Neuronal stem cell (in vitro differentiated cells): Measurements from ENCODE around the gene PPM1J.

ENCODE experiments used
- DNase-seq: peaks from one replicate; pipeline ENCODE4 v3.0.0-alpha.2; 2013; ENCODE audit warnings: low spot score
- H2AFZ ChIP-seq: one replicate; pipeline ENCODE4 v1.6.1; 2013; ENCODE audit warnings: mild to moderate bottlenecking, low read length, inconsistent platforms
- H2AK5ac ChIP-seq: 2 replicates; pipeline ENCODE4 v1.6.1; 2013; ENCODE audit warnings: low read depth, mild to moderate bottlenecking, inconsistent platforms, low read length, moderate library complexity, mixed read lengths
- H2BK120ac ChIP-seq: 2 replicates; pipeline ENCODE4 v1.6.1; 2013; ENCODE audit warnings: low read depth, mild to moderate bottlenecking, inconsistent platforms, low read length, moderate library complexity, mixed read lengths
- H2BK12ac ChIP-seq: one replicate; pipeline ENCODE4 v1.6.1; 2013; ENCODE audit warnings: low read length, inconsistent platforms
- H2BK15ac ChIP-seq: 2 replicates; pipeline ENCODE4 v1.6.1; 2013; ENCODE audit warnings: mild to moderate bottlenecking, low read length, inconsistent platforms, mixed read lengths
- H2BK5ac ChIP-seq: one replicate; pipeline ENCODE4 v1.6.1; 2013; ENCODE audit warnings: inconsistent platforms, mild to moderate bottlenecking, low read length, moderate library complexity
- H3K14ac ChIP-seq: one replicate; pipeline ENCODE4 v1.6.1; 2013; ENCODE audit warnings: low read length, inconsistent platforms
- H3K18ac ChIP-seq: 2 replicates; pipeline ENCODE4 v1.6.1; 2013; ENCODE audit warnings: low read length, inconsistent platforms
- H3K23ac ChIP-seq: 2 replicates; pipeline ENCODE4 v1.6.1; 2013; ENCODE audit warnings: low read depth, mild to moderate bottlenecking, mixed read lengths, low read length, inconsistent platforms; ENCODE audit not compliant: poor library complexity
- H3K27ac ChIP-seq: replicated peaks from 3 replicates; pipeline ENCODE4 v1.5.1; 2013; ENCODE audit warnings: low read length, inconsistent platforms
- H3K27me3 ChIP-seq, 3 experiments: 2 replicates each; pipeline ENCODE4 v1.6.1; 2013; ENCODE audit warnings: low read length in 3 of 3, mild to moderate bottlenecking in 2 of 3, inconsistent platforms in 1 of 3, low read depth in 1 of 3, mixed read lengths in 1 of 3, moderate library complexity in 1 of 3; ENCODE audit not compliant: control insufficient read depth in 3 of 3, insufficient read depth in 3 of 3
- H3K36me3 ChIP-seq, 2 donors: replicated peaks in 1 of 2; 2 replicates each; pipeline ENCODE4 v1.6.1; 2013; ENCODE audit warnings: low read length in 2 of 2; ENCODE audit not compliant: control insufficient read depth in 2 of 2, insufficient read depth in 2 of 2
- H3K4ac ChIP-seq: 2 replicates; pipeline ENCODE4 v1.6.1; 2013; ENCODE audit warnings: inconsistent platforms, mild to moderate bottlenecking, low read length, moderate library complexity
- H3K4me1 ChIP-seq, 2 donors: 1 replicate in 1 of 2; 2 replicates in 1 of 2; pipeline ENCODE4 v1.6.1; 2013; ENCODE audit warnings: low read length in 2 of 2, low read depth in 1 of 2; ENCODE audit not compliant: control insufficient read depth in 2 of 2, insufficient read depth in 1 of 2
- H3K4me2 ChIP-seq: one replicate; pipeline ENCODE4 v1.6.1; 2013; ENCODE audit warnings: mild to moderate bottlenecking, low read length, inconsistent platforms; ENCODE audit not compliant: insufficient read depth, poor library complexity, severe bottlenecking
- H3K4me3 ChIP-seq, 2 donors: 2 replicates each; pipeline ENCODE4 v1.5.1; 2013; ENCODE audit warnings: low read length in 2 of 2, mild to moderate bottlenecking in 2 of 2, inconsistent platforms in 1 of 2, moderate library complexity in 1 of 2
- H3K79me1 ChIP-seq: one replicate; pipeline ENCODE4 v1.6.1; 2013; ENCODE audit warnings: low read depth, mild to moderate bottlenecking, inconsistent platforms, low read length, moderate library complexity
- H3K9ac ChIP-seq: one replicate; pipeline ENCODE4 v1.6.1; 2013; ENCODE audit warnings: mild to moderate bottlenecking, low read depth, low read length, inconsistent platforms; ENCODE audit not compliant: poor library complexity
- H3K9me3 ChIP-seq, 2 donors: replicated peaks in 1 of 2; 2 replicates each; pipeline versions ENCODE3 to v1.6.1; 2013; ENCODE audit warnings: low read length in 2 of 2, mild to moderate bottlenecking in 2 of 2, inconsistent platforms in 1 of 2, low read depth in 1 of 2, mixed read lengths in 1 of 2, moderate library complexity in 1 of 2; ENCODE audit not compliant: control insufficient read depth in 2 of 2, insufficient read depth in 1 of 2
- H4K8ac ChIP-seq: one replicate; pipeline ENCODE4 v1.6.1; 2013; ENCODE audit warnings: low read depth, mild to moderate bottlenecking, inconsistent platforms, low read length, moderate library complexity
- H4K91ac ChIP-seq: one replicate; pipeline ENCODE4 v1.6.1; 2013; ENCODE audit warnings: low read length, low read depth, mild to moderate bottlenecking, inconsistent platforms; ENCODE audit not compliant: poor library complexity
- WGBS, 2 donors: extraction: QIAGEN DNeasy Blood & Tissue Kit; methylation state at CpG; one replicate each; pipeline ENCODE4 v1.1.7; 2013; ENCODE audit warnings: missing lambda C conversion rate in 2 of 2, mixed read lengths in 1 of 2; ENCODE audit not compliant: insufficient read length in 2 of 2, insufficient replicate concordance in 1 of 2; ENCODE audit errors: extremely low coverage in 2 of 2; 5-methylcytosine and 5-hydroxymethylcytosine counted together

The PPM1J gene

GRCh38 chr1:112686417-112686816 is 28.7 kb downstream of the PPM1J start:
- no peak overlapping the region for H3K9ac ChIP-seq
- H2BK120ac ChIP-seq = no peak overlapping the region
- no peak overlapping the region for H2BK12ac ChIP-seq
- H2BK5ac ChIP-seq = no peak overlapping the region
- H3K4me2 ChIP-seq = no peak overlapping the region
- H2AFZ ChIP-seq = no peak overlapping the region
- no peaks in the 10 kb centered on the region for H3K4me1 ChIP-seq
- no CpG with 5 or more reads among the region's 3 CpGs for WGBS, 2 donors
- no peaks in the 10 kb centered on the region for H3K27me3 ChIP-seq
- DNase-seq = no peak
- H3K14ac ChIP-seq = no peak overlapping the region
- H3K36me3 ChIP-seq = peaks cover 9 to 55% of the 10 kb centered on the region in 2 donors
- no peak overlapping the region for H4K91ac ChIP-seq
- no peak overlapping the region for H3K4me3 ChIP-seq
- no peak overlapping the region for H3K27ac ChIP-seq
- no peak overlapping the region for H3K18ac ChIP-seq
- H3K4ac ChIP-seq = no peak overlapping the region
- H3K23ac ChIP-seq = no peak overlapping the region
- no peak overlapping the region for H2BK15ac ChIP-seq
- no peak overlapping the region for H4K8ac ChIP-seq
- no peak overlapping the region for H2AK5ac ChIP-seq
- H3K9me3 ChIP-seq = no peaks in the 10 kb centered on the region
- peaks cover 3% of the 10 kb centered on the region for H3K79me1 ChIP-seq

GRCh38 chr1:112685913-112686312 is 29.2 kb downstream of the PPM1J start:
- Histone ChIP-seq H2BK120ac (no peak overlapping the region), H2BK15ac (no peak overlapping the region), H3K27ac (no peak overlapping the region), H3K18ac (no peak overlapping the region), H3K9me3 (no peaks in the 10 kb centered on the region), H3K23ac (no peak overlapping the region), H3K9ac (no peak overlapping the region), H4K8ac (no peak overlapping the region), H2AK5ac (no peak overlapping the region), H3K36me3 (peaks cover 8 to 51% of the 10 kb centered on the region in 2 donors), H3K4me2 (no peak overlapping the region), H3K4ac (no peak overlapping the region), H4K91ac (no peak overlapping the region), H3K27me3 (no peaks in the 10 kb centered on the region), H3K4me3 (no peak overlapping the region), H3K14ac (no peak overlapping the region), H2AFZ (no peak overlapping the region), H2BK12ac (no peak overlapping the region), H3K4me1 (no peaks in the 10 kb centered on the region), H2BK5ac (no peak overlapping the region), H3K79me1 (peaks cover 4% of the 10 kb centered on the region)
- DNase-seq = no peak
- no CpG with 5 or more reads among the region's 5 CpGs for WGBS, 2 donors

DNA sequence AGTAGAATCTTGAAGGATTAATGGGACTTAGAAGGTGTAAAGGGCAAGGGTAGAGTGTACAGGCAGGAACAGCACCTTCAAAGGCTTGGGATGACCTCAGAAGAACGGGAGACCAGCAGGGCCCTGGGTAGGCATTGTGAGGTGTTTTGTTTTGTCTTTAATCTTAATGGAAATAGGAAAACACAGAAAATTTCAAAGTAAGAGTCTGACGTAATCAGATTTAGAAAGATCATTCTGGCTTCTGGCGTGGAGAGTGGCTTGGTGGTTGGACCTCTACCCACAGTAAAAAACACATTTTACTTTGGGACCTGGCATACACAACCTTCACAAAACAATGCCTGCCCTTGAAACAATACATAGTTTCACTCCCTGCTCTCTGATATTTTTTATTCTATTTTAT is 36.5 kb downstream of the PPM1J start:
- H2BK5ac ChIP-seq = no peak overlapping the region
- H3K9ac ChIP-seq = no peak overlapping the region
- no peaks in the 10 kb centered on the region for H3K27me3 ChIP-seq
- no peak overlapping the region for H2AK5ac ChIP-seq
- peaks cover 7 to 10% of the 10 kb centered on the region in 2 donors for H3K4me1 ChIP-seq
- H2BK15ac ChIP-seq = no peak overlapping the region
- no peak overlapping the region for H4K8ac ChIP-seq
- H3K79me1 ChIP-seq = peaks cover 2% of the 10 kb centered on the region
- no peak overlapping the region for H3K27ac ChIP-seq
- no peak overlapping the region for H3K14ac ChIP-seq
- no peak overlapping the region for H2BK12ac ChIP-seq
- H3K4me3 ChIP-seq = no peak overlapping the region
- H3K23ac ChIP-seq = no peak overlapping the region
- no peak for DNase-seq
- H3K18ac ChIP-seq = no peak overlapping the region
- no peak overlapping the region for H2AFZ ChIP-seq
- H4K91ac ChIP-seq = no peak overlapping the region
- H2BK120ac ChIP-seq = no peak overlapping the region
- no CpG with 5 or more reads among the region's 3 CpGs for WGBS, 2 donors
- peaks cover 0 to 3% of the 10 kb centered on the region in 2 donors for H3K9me3 ChIP-seq
- no peak overlapping the region for H3K4me2 ChIP-seq
- peaks cover 0 to 42% of the 10 kb centered on the region in 2 donors for H3K36me3 ChIP-seq
- H3K4ac ChIP-seq = no peak overlapping the region

DNA sequence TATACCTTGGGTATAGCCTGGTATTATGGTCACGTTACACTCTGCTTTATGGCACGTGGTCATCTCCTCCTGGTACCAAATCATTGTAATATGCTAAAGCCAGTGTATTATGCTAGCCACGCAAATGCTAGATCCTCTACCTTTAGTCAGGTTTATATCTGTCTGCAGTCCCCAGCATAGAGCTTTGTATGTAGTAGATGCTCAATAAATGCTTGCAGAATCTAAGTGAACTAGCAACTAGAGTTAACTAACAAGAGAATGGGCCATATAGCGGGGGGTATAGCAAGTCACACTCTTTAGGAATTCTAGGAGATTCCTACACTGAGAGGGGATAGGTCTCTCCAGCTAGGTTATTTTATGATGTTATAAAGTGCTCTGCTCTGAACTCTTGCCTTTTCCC is 37.6 kb downstream of the PPM1J start:
- H3K18ac ChIP-seq = no peak overlapping the region
- no peak overlapping the region for H2AK5ac ChIP-seq
- no peak overlapping the region for H3K4me3 ChIP-seq
- H3K79me1 ChIP-seq = peaks cover 2% of the 10 kb centered on the region
- H2AFZ ChIP-seq = no peak overlapping the region
- peaks cover 0 to 3% of the 10 kb centered on the region in 2 donors for H3K9me3 ChIP-seq
- H3K4me1 ChIP-seq = peaks cover 7 to 10% of the 10 kb centered on the region in 2 donors
- H2BK12ac ChIP-seq = no peak overlapping the region
- no peak for DNase-seq
- H4K91ac ChIP-seq = no peak overlapping the region
- H2BK120ac ChIP-seq = no peak overlapping the region
- H3K23ac ChIP-seq = no peak overlapping the region
- no peak overlapping the region for H3K4ac ChIP-seq
- no peak overlapping the region for H3K9ac ChIP-seq
- H3K27me3 ChIP-seq = no peaks in the 10 kb centered on the region
- H3K14ac ChIP-seq = no peak overlapping the region
- H3K27ac ChIP-seq = no peak overlapping the region
- H4K8ac ChIP-seq = no peak overlapping the region
- no peak overlapping the region for H2BK15ac ChIP-seq
- WGBS, 2 donors = no CpG with 5 or more reads among the region's 4 CpGs
- H3K4me2 ChIP-seq = no peak overlapping the region
- peaks cover 0 to 42% of the 10 kb centered on the region in 2 donors for H3K36me3 ChIP-seq
- H2BK5ac ChIP-seq = no peak overlapping the region
